ENCODE data around the gene UCP2.

The UCP2 gene

GRCh38 chr11:73982595-73982989, at the start of gene UCP2:
TSS of gene UCP2 (minus strand) at chr11:73982843. CDS start at chr11:73978378, 4,465 bp downstream.
- peak; percentile 65 to 71 for DNase-seq

GRCh38 chr11:74030723-74031676, 48.4 kb upstream of the UCP2 start:
- no peak for DNase-seq

GRCh38 chr11:74025467-74026166, 43.0 kb upstream of the UCP2 start:
- DNase-seq: no peak

GRCh38 chr11:74024261-74025029, 41.8 kb upstream of the UCP2 start:
- DNase-seq: no peak

GRCh38 chr11:74023276-74023675, 40.6 kb upstream of the UCP2 start:
- no peak for DNase-seq

- no peak for DNase-seq
These were observed 39.9 kb upstream of the UCP2 start for GRCh38 chr11:74022546-74022945.

GRCh38 chr11:74021998-74022397, 39.4 kb upstream of the UCP2 start:
- DNase-seq: no peak

GRCh38 chr11:74020539-74020938, 37.9 kb upstream of the UCP2 start:
- no peak for DNase-seq

- DNase-seq: peak; percentile 34 to 57
These were observed 37.2 kb upstream of the UCP2 start for GRCh38 chr11:74019860-74020259.

GRCh38 chr11:74019104-74019738, 36.6 kb upstream of the UCP2 start:
- DNase-seq: no peak

GRCh38 chr11:74018331-74019005, 35.8 kb upstream of the UCP2 start:
- DNase-seq: no peak

- no peak for DNase-seq
These were observed 35.0 kb upstream of the UCP2 start for GRCh38 chr11:74017631-74018030.

- no peak for DNase-seq
These were observed 33.5 kb upstream of the UCP2 start for GRCh38 chr11:74015919-74016684.

- no peak for DNase-seq
These were observed 32.2 kb upstream of the UCP2 start for GRCh38 chr11:74014880-74015279.

GRCh38 chr11:74013141-74013540, 30.5 kb upstream of the UCP2 start:
- DNase-seq: no peak

GRCh38 chr11:74012074-74012809, 29.6 kb upstream of the UCP2 start:
- DNase-seq: no peak

- peak in 1 of 2 experiments; percentile 27 for DNase-seq
These were observed 28.9 kb upstream of the UCP2 start for GRCh38 chr11:74011360-74012073.

GRCh38 chr11:74010306-74011300, 28.0 kb upstream of the UCP2 start:
- DNase-seq: no peak
